ENCODE measurements around the gene KIF18B. TPM values are rescaled to one million over a fixed set of nuclear protein-coding genes. Genes with fewer than 3 reads are reported as not detected.

Gene KIF18B
- total and polyA plus RNA-seq, 2 of the 13 experiments (the other 11 are each of a cell fraction or from before 2014, with no cell fraction given), result 15.2 to 15.3 TPM

- TF ChIP-seq SP4 (CRISPR knock-in tag; IDR thresholded peaks at IDR 0.05), result 0 out of 2 replicates have a peak, but pooled peaks have one; percentile 29
These were observed 26.3 kb downstream of the KIF18B start (continued) for GRCh38 chr17:44921122-44921882.

- 85% methylated on average over 7 of the region's 7 CpGs for WGBS (ENCODE audit: low lambda C conversion rate)
- Histone ChIP-seq H3K27ac (ENCODE audit: extremely low read length, insufficient read depth, low read length) (no peak overlapping the region), H2AFZ (ENCODE audit: low read length) (no peak overlapping the region), H3K36me3 (replicated peaks in 1 of 2; ENCODE audit: control insufficient read depth in 1 of 2, insufficient read depth in 2 of 2, low read length in 2 of 2) (no peaks in the 10 kb centered on the region), H3K4me2 (ENCODE audit: low read depth, low read length) (no peak overlapping the region), H3K79me2 (ENCODE audit: insufficient read depth, low read length) (no peaks in the 10 kb centered on the region), H3K9me3 (ENCODE audit: low read length) (no peaks in the 10 kb centered on the region), H3K27me3 (ENCODE audit: control insufficient read depth in 1 of 2, insufficient read depth in 2 of 2, low read length in 2 of 2) (peaks cover 9 to 30% of the 10 kb centered on the region in 2 experiments; a peak in 4 of 5 replicates), H3K9ac (ENCODE audit: insufficient read depth, low read depth, low read length) (no peak overlapping the region), H3K4me1 (ENCODE audit: insufficient read depth, low read length) (peaks cover 25% of the 10 kb centered on the region), H4K20me1 (ENCODE audit: insufficient read depth, low read length) (no peaks in the 10 kb centered on the region), H3K4me3 (replicated peaks in 1 of 3; ENCODE audit: insufficient read depth in 1 of 3, low read depth in 2 of 3, low read length in 3 of 3) (no peak overlapping the region)
- ChIA-PET CTCF (ENCODE audit: low intra/inter-chr PET ratio, low total read pairs) (interaction anchor here (1.1 to 2.8 kb wide), 4 partner anchors 97 to 212 kb away, joined by 3 to 24 read pairs (median 13); no protein-coding TSS in a partner anchor), POLR2A (interaction anchor here (1.0 to 2.2 kb wide), 5 partner anchors 71 to 228 kb away, joined by 3 to 11 read pairs (median 4); partner anchors contain the start of genes HEXIM1 and NMT1)
- FAIRE-seq (no peak), ATAC-seq (no peak), DNase-seq (ENCODE audit: low spot score) (no peak)
- in situ Hi-C loops (cut with HindIII; ENCODE audit: extremely low pct_ligation_motif_present, low pct_unique_long_range_greater_than_20kb), result loop anchor here (5.0 to 10.0 kb wide), 3 partner anchors 42 to 184 kb away; no protein-coding TSS in a partner anchor
- intact Hi-C loops (cut with micrococcal nuclease; ENCODE audit: unreplicated experiment), result loop anchor here (1.0 to 2.0 kb wide), 3 partner anchors 42 to 179 kb away; no protein-coding TSS in a partner anchor
- no TSS peak for BruUV-seq (replicated peaks)
- TF ChIP-seq NR2F2 (IDR thresholded peaks at IDR 0.05; ENCODE audit: borderline replicate concordance, low read depth), result no peak
- TF ChIP-seq ZNF431 (CRISPR knock-in tag; IDR thresholded peaks at IDR 0.05; ENCODE audit: borderline replicate concordance, low read depth), result no peak
- TF ChIP-seq ZNF296 (CRISPR knock-in tag; conservative IDR thresholded peaks at IDR 0.05), result no peak
These were observed 27.0 kb downstream of the KIF18B start for GRCh38 chr17:44920565-44920940.
